ENCODE results near the gene SMIM13.

DNA sequence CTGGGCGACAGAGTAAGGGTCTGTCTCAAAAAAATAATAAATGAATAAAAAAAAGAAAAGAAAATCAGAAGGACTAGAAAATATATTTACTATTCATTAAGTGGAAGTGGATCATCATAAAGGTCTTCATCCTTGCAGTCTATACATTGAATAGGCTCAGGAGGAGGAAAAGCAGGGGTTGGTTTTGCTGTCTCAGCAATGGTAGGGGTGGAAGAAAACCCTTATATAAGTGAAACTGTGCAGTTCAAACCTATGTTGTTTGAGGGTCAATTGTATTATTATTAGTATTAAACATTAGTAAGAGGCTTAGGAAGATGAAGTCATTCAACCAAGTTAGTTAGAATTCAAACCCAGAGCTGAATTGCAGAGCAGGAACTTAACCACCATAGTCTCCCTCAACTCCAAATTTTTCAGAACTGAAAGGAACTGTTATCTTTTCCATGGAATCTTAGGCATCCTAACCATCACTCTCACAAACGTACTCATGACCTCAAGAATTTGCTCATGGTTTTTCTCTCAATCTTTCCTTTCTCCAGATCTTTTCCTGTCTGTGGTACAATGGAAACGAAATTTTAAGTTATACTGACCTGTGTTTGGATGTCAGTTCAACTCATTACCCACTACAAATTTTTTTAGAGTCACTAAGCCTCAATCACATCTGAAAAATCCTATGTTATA lies 7.7 kb upstream of the SMIM13 start:
- TF ChIP-seq, protein P1, sequence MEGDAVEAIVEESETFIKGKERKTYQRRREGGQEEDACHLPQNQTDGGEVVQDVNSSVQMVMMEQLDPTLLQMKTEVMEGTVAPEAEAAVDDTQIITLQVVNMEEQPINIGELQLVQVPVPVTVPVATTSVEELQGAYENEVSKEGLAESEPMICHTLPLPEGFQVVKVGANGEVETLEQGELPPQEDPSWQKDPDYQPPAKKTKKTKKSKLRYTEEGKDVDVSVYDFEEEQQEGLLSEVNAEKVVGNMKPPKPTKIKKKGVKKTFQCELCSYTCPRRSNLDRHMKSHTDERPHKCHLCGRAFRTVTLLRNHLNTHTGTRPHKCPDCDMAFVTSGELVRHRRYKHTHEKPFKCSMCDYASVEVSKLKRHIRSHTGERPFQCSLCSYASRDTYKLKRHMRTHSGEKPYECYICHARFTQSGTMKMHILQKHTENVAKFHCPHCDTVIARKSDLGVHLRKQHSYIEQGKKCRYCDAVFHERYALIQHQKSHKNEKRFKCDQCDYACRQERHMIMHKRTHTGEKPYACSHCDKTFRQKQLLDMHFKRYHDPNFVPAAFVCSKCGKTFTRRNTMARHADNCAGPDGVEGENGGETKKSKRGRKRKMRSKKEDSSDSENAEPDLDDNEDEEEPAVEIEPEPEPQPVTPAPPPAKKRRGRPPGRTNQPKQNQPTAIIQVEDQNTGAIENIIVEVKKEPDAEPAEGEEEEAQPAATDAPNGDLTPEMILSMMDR (conservative IDR thresholded peaks at IDR 0.05): no peak
- no peak for TF ChIP-seq EZH2 (IDR thresholded peaks at IDR 0.05; ENCODE audit: low read depth)

All from PC-9 (cell line).